ENCODE measurements around the gene CORO2A. TPM values are rescaled to one million over a fixed set of nuclear protein-coding genes. Genes with fewer than 3 reads are reported as not detected.
"Not testable (repeated sequence)": the region's sequence is repeated elsewhere in the genome, so short reads cannot be mapped to it uniquely, and the experiment has no call there.

The CORO2A gene
- total and polyA plus RNA-seq, 10 donors, result 1.3 to 11.0 (median 6.1) TPM

GRCh38 chr9:98078895-98079294, 113.5 kb downstream of the CORO2A start:
- Histone ChIP-seq H3K36me3 (peaks cover 0 to 76% (median 62%) of the 10 kb centered on the region in 6 donors), H3K4me1 (peaks cover 12 to 57% (median 35%) of the 10 kb centered on the region in 6 donors), H3K27me3 (replicated peaks in 1 of 7) (no peaks in the 10 kb centered on the region), H3K9me3 (no peaks in the 10 kb centered on the region), H3K27ac (no peak overlapping the region), H3K4me3 (no peak overlapping the region)
- intact Hi-C loops (cut with DNase I; ENCODE audit: low total_unique reads), result loop anchor here (10.0 kb wide), 1 partner anchor 116 kb away; the partner anchor contains the start of gene CORO2A
- DNase-seq, result peak; percentile 14
- TF ChIP-seq POLR2AphosphoS5 (IDR thresholded peaks at IDR 0.05) (no peak), CTCF (IDR thresholded peaks at IDR 0.05 in 8 of 11, conservative IDR thresholded peaks at IDR 0.05 in 3 of 11) (no peak), POLR2A (IDR thresholded peaks at IDR 0.05) (no peak)
- 84 to 93% (median 86%) methylated on average over 5 of the region's 5 CpGs for WGBS, 5 donors

GRCh38 chr9:98076514-98076890, 115.9 kb downstream of the CORO2A start:
- intact Hi-C loops (cut with DNase I; ENCODE audit: low total_unique reads), result loop anchor here (10.0 kb wide), 1 partner anchor 118 kb away; the partner anchor contains the start of gene CORO2A
- H3K4me3 ChIP-seq; H3K27me3 ChIP-seq (replicated peaks in 1 of 7); H3K9me3 ChIP-seq: not testable (repeated sequence)
- H3K4me1 ChIP-seq, result peaks cover 12 to 53% (median 33%) of the 10 kb centered on the region in 6 donors
- DNase-seq, result peak; percentile 41
- 89 to 93% (median 91%) methylated on average over 8 of the region's 8 CpGs for WGBS, 5 donors
- H3K27ac ChIP-seq, result peak overlapping the region in 4 of 8 donors; percentile 51 to 77 (median 73)
- H3K36me3 ChIP-seq, result peaks cover 0 to 60% (median 40%) of the 10 kb centered on the region in 6 donors

- H3K36me3 ChIP-seq, result peaks cover 0 to 60% (median 29%) of the 10 kb centered on the region in 6 donors
- no peaks in the 10 kb centered on the region for H3K27me3 ChIP-seq (replicated peaks in 1 of 7)
- TF ChIP-seq CTCF (IDR thresholded peaks at IDR 0.05 in 8 of 11, conservative IDR thresholded peaks at IDR 0.05 in 3 of 11) (no peak), POLR2A (IDR thresholded peaks at IDR 0.05) (no peak), POLR2AphosphoS5 (IDR thresholded peaks at IDR 0.05) (no peak)
- no peaks in the 10 kb centered on the region for H3K9me3 ChIP-seq
- intact Hi-C loops (cut with DNase I; ENCODE audit: low total_unique reads), result loop anchor here (10.0 kb wide), 1 partner anchor 119 kb away; the partner anchor contains the start of gene CORO2A
- H3K27ac ChIP-seq, result peak overlapping the region; percentile 50 to 77 (median 54)
- peaks cover 12 to 48% (median 28%) of the 10 kb centered on the region in 6 donors for H3K4me1 ChIP-seq
- no peak overlapping the region for H3K4me3 ChIP-seq
- DNase-seq, result peak; percentile 1
- WGBS, 5 donors, result 20 to 43% (median 35%) methylated on average over 6 of the region's 6 CpGs
These were observed 117.1 kb downstream of the CORO2A start for GRCh38 chr9:98075332-98075805.

GRCh38 chr9:98074115-98074990, 118.1 kb downstream of the CORO2A start:
- peak; percentile 89 for DNase-seq
- peaks cover 0 to 59% (median 23%) of the 10 kb centered on the region in 6 donors for H3K36me3 ChIP-seq
- H3K27ac ChIP-seq, result peak overlapping the region; percentile 19 to 77 (median 54)
- 38 to 41% (median 38%) methylated on average over 12 to 13 of the region's 13 CpGs for WGBS, 5 donors
- TF ChIP-seq POLR2AphosphoS5 (IDR thresholded peaks at IDR 0.05) (peak in 1 of 3 donors; percentile 31), CTCF (IDR thresholded peaks at IDR 0.05 in 8 of 11, conservative IDR thresholded peaks at IDR 0.05 in 3 of 11) (peak; percentile 81 to 97 (median 94)), POLR2A (IDR thresholded peaks at IDR 0.05) (no peak)
- peaks cover 12 to 48% (median 28%) of the 10 kb centered on the region in 6 donors for H3K4me1 ChIP-seq
- intact Hi-C loops (cut with DNase I; ENCODE audit: low total_unique reads), result loop anchor here (5.0 to 10.0 kb wide), 2 partner anchors 120 to 188 kb away; partner anchors contain the start of gene CORO2A
- no peak overlapping the region for H3K4me3 ChIP-seq
- no peaks in the 10 kb centered on the region for H3K27me3 ChIP-seq (replicated peaks in 1 of 7)
- no peaks in the 10 kb centered on the region for H3K9me3 ChIP-seq

All from spleen (tissue), 11 donors.